ENCODE results near the gene HCST.
"Not testable (repeated sequence)": the region's sequence is repeated elsewhere in the genome, so short reads cannot be mapped to it uniquely, and the experiment has no call there.

Gene HCST

DNA sequence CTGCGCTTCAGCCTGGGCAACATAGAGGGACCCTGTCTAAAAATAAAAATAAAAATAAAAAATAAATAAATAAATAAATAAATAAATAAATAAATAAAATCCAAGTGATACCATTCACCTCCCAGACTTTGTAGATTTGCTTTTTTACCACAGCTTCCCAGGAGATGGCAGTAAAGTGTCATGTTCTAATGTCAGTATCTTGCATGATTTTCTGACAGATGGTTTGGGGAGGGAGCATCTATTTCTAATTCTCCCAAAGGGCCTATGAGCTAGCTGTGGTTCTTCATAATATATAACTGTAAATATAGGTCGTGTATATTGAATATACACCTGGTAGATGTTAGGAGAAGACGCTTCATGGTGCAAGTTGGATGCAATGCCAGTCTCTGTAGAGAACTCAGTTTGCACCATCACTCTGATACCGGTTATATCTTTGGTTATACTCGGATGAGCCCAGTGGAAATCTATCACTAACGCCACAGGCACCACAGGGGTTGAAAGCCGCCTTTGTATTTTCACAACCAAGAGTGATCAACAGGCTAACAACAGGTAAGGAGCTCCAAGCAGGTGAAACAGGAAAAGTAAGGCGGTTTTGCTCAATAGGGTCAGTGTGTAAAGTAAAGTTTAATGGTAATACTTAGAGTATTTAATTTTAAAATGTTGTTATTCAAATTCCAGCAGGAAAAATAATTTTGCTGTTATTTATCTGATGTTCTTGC lies 20.1 kb upstream of the HCST start:
- DNase-seq: peak in 1 of 2 experiments; percentile 46

DNA sequence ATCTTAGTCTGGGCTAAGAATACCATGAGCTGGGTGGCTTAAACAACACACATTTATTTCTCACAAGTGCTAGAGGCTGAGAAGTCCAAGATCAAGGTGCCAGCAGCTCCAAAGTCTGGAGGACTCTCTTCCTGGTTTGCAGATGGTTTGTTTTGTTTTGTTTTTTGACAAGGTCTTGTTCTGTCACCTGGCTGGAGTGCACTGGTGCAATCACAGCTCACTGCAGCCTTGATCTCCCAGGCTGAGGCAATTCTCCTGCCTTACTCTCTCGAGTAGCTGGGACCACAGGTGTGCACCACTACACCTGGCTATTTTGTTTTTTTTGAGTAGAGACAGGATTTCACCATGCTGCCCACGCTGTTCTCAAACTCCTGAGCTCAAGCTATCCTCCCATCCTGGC lies 18.4 kb upstream of the HCST start:
- DNase-seq: no peak

- DNase-seq: no peak
Observed at GRCh38 chr19:35885225-35885738, 17.0 kb upstream of the HCST start.

DNA sequence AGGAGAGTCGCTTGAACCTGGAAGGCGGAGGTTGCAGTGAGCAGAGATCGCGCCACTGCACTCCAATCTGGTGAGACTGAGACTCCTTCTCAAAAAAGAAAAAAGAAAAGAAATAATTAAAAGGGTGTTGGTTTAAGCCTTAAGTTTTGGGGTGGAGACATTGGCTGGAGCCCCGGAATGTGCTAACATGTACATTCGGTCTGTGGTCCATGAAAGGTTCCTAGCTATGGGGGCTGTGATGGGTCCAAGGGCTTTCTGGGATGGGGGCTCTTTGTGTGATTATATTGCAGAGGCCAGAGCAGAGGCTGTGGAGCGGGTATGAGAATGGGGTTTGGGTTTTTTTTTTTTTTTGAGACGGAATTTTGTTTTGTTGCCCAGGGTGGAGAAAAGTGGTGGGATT lies 16.4 kb upstream of the HCST start:
- DNase-seq: no peak

DNA sequence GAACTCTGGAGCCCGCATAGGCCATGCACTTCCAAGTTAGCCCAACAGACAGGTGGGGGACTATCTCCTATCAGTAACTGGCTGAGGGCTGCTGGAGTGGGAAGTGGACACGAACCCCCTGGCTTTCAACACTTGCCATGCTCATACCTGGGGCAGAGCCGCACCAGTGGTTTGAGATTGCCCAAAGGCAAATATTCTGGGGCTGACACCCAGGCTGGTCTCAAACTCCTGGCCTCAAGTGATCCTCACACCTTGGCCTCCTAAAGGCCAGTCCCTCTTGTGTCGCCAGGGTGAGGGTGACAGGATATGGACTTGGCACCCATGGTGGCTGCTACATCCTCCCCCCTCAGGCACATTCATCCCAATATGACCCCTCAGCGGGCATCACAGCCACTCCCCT lies 15.1 kb upstream of the HCST start:
- no peak for DNase-seq

- DNase-seq: no peak
Observed at GRCh38 chr19:35888398-35888797, 13.9 kb upstream of the HCST start.

GRCh38 chr19:35889370-35890112 lies 12.8 kb upstream of the HCST start:
- DNase-seq: no peak

GRCh38 chr19:35890113-35890650 lies 12.1 kb upstream of the HCST start:
- DNase-seq: no peak

GRCh38 chr19:35891819-35892218 lies 10.5 kb upstream of the HCST start:
- not testable (repeated sequence) for DNase-seq

DNA sequence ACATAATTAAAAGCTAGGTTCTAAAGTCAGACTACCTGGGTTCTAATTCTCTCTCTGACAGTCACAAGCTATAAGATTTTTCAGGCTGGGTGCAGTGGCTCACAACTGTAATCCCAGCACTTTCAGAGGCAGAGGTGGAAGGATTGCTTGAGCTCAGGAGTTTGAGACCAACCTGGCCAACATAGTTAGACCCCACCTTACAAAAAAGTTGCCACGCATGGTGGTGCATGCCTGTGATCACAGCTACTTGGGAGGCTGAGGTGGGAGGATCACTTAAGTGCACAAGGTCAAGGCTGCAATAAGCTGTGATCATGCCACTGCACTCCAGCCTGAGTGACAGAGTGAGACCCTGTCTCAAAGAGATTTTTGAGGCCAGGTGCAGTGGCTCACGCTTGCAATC lies 8.0 kb upstream of the HCST start:
- no peak for DNase-seq

GRCh38 chr19:35895911-35896642 lies 6.3 kb upstream of the HCST start:
- no peak for DNase-seq

DNA sequence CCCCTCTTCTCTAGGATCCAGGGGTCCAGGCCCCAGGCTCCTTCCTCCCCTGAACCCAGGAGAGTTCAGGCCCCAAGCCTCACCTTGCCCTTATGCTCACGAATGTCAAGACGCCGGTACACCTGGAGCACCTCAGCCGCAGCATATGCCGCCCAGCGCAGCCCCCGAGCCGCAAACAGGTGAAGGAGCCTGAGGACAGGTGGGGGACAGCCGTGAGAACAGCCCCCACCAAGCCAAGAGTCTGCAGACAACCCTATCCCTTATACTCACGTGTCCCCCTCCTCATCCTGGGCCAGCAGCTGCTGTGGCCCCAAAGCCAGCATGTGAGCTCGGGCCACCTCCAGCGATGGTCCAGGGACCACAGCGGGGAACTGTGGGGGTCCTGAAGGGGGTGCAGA lies 5.7 kb upstream of the HCST start:
- no peak for DNase-seq

DNA sequence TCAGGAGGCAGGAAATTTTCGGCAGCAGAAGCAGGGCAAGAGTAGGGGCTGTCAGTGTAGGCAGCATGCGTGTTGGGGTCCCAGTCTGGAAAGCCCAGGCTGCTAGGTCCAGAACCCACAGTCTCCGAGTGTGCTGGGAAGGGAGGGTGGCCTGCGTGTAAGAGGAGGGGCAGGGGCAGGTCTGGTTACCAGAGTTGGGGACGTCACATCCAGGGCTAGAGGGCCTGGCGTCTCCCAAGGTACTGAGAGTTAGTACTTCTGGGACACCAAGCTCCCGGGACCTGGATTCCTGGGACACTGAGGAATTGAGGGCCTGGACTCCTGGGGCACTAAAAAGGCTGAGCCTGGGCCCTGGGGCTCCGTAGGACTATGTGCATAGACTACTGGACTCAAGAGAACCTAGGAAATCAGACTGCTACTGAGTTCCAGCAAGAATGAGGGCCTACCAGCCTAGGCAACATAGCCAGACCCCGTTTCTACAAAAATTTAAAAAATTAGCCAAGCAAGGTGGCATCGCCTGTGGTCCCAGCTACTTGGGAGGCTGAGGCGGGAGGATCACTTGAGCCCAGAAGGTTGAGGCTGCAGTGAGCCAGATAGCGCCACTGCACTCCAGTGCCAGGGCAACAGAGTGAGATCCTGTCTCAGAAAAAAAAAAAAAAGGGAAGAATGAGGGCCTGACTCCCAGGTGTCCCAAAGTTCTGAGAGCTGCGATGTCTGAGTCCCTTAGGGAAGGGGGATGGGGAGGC lies 4.5 kb upstream of the HCST start:
- DNase-seq: no peak

GRCh38 chr19:35898499-35898809 lies 3.9 kb upstream of the HCST start:
- no peak for DNase-seq

GRCh38 chr19:35899547-35900214 lies 2.6 kb upstream of the HCST start:
- peak; percentile 58 to 84 for DNase-seq

DNA sequence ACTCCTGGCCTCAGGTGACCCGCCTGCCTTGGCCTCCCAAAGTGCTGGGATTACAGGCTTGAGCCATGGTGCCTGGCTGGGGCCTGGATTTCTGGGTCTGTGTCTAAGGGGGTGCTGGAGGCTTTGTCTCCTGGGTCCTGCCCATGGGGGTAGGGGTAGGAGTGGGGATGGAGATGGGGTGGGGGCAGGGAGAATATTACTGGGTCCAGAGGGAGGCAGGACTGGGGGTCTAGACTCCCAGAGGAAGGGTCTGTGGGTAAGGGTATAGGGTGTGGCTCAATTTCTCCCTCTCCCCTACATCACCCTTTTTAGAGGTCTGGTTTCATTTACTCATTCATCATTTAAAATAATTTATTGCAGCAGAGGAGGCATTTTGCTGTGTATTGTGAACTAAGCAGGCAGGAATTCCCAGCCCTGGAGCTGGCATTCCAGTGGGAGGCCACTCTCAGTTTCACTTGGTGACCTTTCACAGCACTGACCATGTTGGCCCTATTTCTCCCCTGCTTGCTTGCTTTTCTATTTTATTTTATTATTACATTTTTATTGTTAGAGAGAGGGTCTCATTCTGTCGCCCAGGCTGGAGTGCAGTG lies 1.2 kb upstream of the HCST start:
- no peak for DNase-seq

DNA sequence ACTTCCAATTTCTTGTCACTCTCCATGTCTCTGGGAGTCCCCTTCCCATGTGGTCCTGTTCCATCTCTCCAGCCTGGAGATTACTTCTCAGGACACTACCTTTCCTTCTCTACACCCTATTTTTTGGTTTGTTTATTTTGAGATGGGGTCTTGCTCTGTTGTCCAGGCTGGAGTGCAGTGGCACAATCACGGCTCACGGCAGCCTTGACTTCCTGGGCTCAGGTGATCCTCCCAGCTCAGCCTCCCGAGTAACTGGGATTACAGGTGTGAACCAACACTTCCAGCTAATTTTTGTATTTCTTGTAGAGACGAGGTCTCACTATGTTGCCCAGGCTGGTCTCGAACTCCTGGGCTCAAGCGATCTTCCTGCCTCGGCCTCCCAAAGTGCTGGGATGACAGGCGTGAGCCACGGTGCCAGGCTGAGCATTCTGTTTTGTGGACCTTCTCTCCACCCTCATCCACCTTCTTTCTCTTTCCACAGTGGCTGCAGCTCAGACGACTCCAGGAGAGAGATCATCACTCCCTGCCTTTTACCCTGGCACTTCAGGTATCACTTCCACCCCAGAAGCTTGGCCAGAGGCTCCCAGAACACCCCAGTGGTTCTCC lies 644 bp downstream of the HCST start:
- DNase-seq: no peak

DNA sequence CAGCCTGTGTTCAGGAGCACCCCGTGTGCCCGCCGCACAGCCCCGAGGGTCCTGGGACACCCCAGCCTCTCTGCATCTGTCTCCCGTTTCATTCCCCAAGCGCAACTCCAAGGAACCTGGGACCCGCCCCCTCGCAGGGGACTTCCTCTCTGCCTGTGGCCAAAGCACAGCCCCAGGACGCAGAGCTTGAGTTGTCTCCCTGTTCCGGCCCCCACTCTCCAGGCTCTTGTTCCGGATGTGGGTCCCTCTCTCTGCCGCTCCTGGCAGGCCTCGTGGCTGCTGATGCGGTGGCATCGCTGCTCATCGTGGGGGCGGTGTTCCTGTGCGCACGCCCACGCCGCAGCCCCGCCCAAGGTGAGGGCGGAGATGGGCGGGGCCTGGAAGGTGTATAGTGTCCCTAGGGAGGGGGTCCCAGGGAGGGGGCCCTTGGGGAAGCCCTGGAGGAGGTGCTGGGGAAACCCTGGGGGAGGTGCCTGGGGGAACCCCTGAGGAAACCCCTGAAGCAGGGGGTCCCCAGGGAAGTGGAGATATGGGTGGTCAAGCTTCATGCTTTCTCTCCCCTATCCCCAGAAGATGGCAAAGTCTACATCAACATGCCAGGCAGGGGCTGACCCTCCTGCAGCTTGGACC lies 1.3 kb downstream of the HCST start:
- DNase-seq: no peak

DNA sequence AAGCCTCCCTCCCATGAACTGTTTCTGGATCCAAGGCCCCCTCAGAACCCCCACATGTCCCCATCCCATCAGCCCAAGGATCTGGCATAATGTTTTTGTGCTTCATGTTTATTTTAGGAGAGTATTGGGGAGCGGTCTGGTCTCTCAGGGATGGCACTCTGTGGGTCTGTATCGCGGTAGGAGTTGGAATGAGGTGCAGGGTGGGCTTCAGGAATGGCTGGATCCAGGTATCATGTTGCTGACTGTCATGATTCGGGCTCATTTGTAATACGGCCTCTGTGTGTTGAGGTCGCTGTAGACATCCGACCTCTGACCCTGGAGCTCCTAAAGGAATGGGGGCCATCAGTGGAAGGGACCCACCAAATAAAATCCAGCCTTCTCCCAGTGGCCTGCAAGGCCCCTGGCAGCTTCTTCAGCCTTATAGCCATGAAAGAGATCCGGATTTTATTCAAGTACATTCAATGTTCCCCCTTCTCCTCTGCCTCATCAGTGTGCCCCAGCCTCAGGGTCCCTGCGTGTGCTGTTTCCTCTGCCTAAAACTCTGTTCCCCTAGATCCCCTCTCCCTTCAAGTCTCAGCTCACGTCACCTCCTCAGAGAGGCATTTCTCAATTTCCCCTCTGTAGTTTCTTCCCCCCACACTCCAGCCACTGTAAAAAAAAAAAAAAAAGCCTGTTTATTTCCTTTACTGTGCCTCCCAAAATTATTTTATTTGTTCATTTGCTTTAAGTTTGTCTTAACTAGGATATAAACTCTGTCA lies 2.2 kb downstream of the HCST start:
- no peak for DNase-seq

DNA sequence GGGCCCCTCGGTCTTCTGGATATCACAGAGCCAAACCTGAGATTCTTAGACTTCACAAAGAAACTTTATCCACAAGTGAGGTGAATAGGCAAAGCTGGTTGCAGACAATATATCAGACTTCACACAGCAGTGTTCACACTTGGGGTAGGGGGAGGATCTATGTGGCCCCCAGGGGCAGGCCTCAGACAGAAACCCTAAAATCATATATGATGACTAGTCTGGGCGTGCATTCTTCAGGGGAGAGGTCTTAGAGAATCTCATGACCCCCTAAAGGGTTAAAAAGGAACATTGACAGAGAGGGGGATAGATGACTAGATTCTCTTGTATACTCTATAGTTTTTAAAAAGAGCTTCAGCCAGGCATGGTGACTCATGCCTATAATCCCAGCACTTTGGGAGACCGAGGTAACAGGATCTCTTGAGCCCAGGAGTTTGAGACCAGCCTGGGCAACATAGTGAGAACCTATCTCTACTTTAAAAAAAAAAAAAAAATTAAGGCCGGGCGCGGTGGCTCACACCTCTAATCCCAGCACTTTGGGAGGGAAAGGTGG lies 2.9 kb downstream of the HCST start:
- no peak for DNase-seq

Measured in NCI-H187 (cell line).